ENCODE results near the gene MBOAT1.

Gene MBOAT1

DNA sequence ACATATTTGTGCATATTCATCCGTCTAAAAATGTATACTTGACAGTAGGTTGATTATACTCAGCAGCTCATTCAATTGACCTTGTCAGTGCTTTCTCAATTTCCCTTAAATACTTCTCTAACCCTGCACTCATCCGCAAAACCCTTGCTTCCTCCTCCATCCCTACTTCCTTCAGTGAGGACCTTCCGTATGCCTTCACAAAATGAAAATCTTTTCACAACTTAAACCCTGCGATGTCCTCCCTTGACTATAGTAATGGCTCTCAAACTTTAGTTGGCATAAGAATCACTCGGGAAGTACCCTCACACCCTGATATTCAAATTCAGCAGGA lies 5.2 kb downstream of the MBOAT1 start:
- CTCF ChIA-PET, result interaction anchor here (0.8 kb wide), 1 partner anchor 80 kb away, joined by 4 read pairs; no protein-coding TSS in a partner anchor

DNA sequence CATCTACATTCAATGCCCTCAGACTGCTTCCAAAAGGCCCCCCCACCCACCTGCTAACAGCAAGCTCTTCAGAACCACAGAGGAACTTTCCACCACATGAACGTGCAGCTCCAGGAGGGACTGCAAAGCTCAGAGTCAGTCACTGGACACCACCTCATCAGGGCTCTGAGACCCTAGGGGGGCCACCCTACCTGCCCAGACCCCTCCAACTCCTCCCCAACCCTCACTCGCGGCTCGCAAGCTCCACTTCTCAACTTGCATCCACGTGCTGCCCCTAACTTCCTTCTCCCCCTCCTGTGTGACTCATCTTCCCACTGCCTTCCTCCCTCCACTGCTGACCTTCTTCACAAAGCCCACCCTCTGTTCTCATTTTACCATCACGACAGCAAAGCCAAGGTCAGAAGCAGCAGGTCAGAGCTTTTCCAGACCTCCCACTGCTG lies 6.5 kb downstream of the MBOAT1 start:
- POLR2A ChIA-PET, result no interaction called here
- TF ChIP-seq, protein P1, sequence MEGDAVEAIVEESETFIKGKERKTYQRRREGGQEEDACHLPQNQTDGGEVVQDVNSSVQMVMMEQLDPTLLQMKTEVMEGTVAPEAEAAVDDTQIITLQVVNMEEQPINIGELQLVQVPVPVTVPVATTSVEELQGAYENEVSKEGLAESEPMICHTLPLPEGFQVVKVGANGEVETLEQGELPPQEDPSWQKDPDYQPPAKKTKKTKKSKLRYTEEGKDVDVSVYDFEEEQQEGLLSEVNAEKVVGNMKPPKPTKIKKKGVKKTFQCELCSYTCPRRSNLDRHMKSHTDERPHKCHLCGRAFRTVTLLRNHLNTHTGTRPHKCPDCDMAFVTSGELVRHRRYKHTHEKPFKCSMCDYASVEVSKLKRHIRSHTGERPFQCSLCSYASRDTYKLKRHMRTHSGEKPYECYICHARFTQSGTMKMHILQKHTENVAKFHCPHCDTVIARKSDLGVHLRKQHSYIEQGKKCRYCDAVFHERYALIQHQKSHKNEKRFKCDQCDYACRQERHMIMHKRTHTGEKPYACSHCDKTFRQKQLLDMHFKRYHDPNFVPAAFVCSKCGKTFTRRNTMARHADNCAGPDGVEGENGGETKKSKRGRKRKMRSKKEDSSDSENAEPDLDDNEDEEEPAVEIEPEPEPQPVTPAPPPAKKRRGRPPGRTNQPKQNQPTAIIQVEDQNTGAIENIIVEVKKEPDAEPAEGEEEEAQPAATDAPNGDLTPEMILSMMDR (IDR thresholded peaks at IDR 0.05; ENCODE audit: control extremely low read depth, extremely low read depth, low read depth, missing control alignments), result no peak
- CTCF ChIA-PET, result interaction anchor here (0.7 to 1.6 kb wide), 2 partner anchors 14 to 199 kb away, joined by 3 to 4 read pairs; no protein-coding TSS in a partner anchor
- no peak for DNase-seq (ENCODE audit: extremely low spot score)

More for the DNA sequence above, 5.2 kb downstream of the MBOAT1 start:
- POLR2A ChIA-PET, result no interaction called here
- no peak for DNase-seq (ENCODE audit: extremely low spot score)
- TF ChIP-seq, protein P1 (IDR thresholded peaks at IDR 0.05; ENCODE audit: control extremely low read depth, extremely low read depth, low read depth, missing control alignments), result no peak

DNA sequence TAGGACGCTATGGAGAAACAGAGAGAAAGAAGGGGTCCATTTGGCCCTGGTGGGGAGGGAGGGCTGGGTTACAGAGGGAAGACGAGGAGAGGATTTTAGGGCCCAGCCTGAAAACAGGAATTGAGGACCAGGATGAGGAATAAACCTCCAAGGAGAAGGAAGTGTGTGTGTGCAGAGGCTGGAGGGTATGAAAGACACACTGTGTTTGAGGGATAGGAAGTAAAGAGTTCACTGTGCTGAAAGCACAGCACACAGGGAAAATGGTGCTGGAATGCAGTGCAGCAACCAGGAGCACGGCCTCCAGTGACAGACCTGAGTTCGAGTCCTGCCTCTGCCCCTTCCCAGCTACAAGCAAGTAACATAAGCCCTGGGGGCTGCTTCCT lies 7.8 kb downstream of the MBOAT1 start:
- ChIA-PET POLR2A (no interaction called here), CTCF (interaction anchor here (1.3 to 1.6 kb wide), 2 partner anchors 13 to 78 kb away, joined by 3 to 4 read pairs; no protein-coding TSS in a partner anchor)
- no peak for DNase-seq (ENCODE audit: extremely low spot score)
- TF ChIP-seq, protein P1 (IDR thresholded peaks at IDR 0.05; ENCODE audit: control extremely low read depth, extremely low read depth, low read depth, missing control alignments), result no peak

DNA sequence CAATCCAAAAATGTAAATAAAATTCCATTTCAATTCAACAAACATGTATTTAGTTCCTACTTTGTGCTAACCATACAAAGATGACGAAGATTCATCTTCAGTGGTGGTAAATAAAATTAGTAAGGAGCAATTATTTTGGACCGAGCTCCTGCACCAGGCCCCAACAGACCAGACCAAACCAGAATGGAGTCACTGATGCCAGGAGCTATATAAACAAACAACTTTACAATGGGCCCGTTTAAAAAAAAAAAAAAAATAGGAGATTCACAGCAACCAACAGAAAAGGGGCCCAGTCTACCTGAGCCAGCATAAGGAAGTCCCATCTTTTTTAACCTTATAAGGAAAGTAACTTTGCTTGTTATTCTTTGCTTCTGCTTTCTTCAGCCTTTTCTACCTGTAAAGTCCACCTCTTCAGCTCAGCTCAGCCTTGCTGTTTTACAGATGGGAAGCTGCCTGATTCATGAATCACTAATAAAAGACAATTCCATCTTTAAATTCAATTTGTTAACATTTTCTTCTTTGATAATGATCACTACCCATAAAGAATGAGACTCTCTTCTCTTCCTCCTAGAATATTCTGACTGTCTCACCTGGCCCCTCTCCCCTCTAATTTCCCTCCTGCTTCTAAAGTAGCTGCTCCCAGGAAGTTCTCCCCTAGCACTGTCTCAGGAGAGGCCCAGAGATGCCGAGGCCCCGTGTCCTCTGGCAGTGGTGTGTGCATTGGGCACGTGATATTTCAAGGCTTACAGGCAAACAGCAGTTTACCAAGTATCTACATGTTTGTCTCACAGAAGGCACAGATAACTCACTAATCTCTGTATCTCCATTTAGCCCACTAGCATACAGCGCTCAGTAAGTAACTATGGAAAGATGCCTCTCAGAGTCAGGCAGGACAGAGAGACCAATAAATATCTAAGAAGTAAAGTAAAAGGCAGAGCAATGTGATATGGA lies 8.4 kb downstream of the MBOAT1 start:
- TF ChIP-seq, protein P1 (IDR thresholded peaks at IDR 0.05; ENCODE audit: control extremely low read depth, extremely low read depth, low read depth, missing control alignments), result no peak
- DNase-seq (ENCODE audit: extremely low spot score), result no peak
- ChIA-PET CTCF (interaction anchor here (1.3 to 1.6 kb wide), 2 partner anchors 12 to 78 kb away, joined by 3 to 4 read pairs; no protein-coding TSS in a partner anchor), POLR2A (interaction anchor here (1.0 kb wide), 1 partner anchor 1391 kb away, joined by 3 read pairs; no protein-coding TSS in a partner anchor)

DNA sequence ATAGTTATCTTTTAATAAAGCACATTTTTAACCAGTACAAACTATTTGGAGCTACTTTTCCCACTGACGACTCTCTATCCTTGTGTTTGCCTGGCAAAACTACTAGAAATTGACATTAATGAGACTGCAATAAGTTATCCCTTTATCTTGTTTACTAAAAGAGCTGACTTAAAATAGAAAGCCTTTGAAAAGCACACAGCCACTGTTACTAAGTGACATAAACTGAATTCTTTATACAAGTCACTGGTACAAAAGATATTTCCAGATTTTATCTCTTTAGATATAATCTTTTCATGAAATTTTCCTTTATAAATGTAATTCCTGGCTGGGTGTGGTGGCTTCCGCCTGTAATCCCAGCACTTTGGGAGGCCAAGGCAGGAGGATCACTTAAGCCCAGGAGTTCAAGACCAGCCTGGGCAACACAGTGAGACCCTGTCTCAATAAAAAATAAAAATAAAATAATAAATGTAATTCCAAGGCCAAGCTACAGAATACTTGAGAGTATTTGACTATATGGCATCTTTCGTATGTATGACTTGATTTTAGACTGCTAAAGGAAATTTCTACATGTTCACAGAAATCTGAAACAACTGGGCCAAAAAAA lies 9.5 kb downstream of the MBOAT1 start:
- no peak for DNase-seq (ENCODE audit: extremely low spot score)
- ChIA-PET CTCF (interaction anchor here (0.7 to 0.8 kb wide), 2 partner anchors 10 to 88 kb away, joined by 3 to 4 read pairs; partner anchors contain the start of gene MBOAT1), POLR2A (interaction anchor here (1.0 kb wide), 1 partner anchor 1392 kb away, joined by 3 read pairs; no protein-coding TSS in a partner anchor)
- TF ChIP-seq, protein P1 (IDR thresholded peaks at IDR 0.05; ENCODE audit: control extremely low read depth, extremely low read depth, low read depth, missing control alignments), result no peak

DNA sequence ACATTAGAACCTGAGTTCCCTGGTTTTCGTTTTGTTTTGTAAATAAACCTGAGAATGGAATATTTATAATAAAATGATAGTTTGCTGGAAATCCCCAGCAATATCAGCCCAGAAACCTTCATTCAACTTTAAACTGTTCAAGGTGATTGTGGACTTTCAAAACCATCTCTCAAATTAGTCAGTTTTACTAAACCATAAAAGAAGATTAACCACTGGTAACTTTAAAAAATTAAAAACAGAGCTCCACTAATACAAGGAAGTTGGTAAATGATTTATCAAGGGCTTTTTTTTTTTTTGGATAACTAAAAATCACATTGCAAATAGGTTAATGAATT lies 10.0 kb downstream of the MBOAT1 start:
- DNase-seq (ENCODE audit: extremely low spot score), result no peak
- TF ChIP-seq, protein P1 (IDR thresholded peaks at IDR 0.05; ENCODE audit: control extremely low read depth, extremely low read depth, low read depth, missing control alignments), result no peak
- POLR2A ChIA-PET, result no interaction called here
- CTCF ChIA-PET, result interaction anchor here (0.8 kb wide), 1 partner anchor 87 kb away, joined by 3 read pairs; no protein-coding TSS in a partner anchor
